ENCODE measurements around the gene LIN28A. TPM values are rescaled to one million over a fixed set of nuclear protein-coding genes. Genes with fewer than 3 reads are reported as not detected.

LIN28A gene
- total and polyA plus RNA-seq, 4 donors, result not detected

DNA sequence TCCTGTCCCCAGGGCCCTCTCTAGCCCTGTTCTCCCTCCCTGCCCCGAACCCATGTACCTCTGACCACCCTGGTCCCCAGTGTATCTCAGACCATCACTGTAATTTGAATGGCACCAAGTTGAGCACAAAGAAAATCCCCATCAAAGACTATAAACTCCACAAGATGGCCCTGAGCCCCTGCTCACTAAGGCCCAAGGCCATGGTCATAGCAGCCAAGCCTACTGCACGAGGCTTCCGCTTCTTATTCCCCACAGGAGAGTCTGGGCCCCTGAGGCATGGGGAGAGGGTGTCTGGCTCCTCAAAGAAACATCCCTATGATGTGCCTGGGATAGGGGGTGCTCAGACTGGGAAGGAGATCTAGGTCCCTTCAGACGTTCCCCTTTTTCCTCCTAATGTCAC lies 42.6 kb upstream of the LIN28A start:
- Histone ChIP-seq H3K27me3 (ENCODE audit: control insufficient read depth in 4 of 4, insufficient read depth in 4 of 4, low read length in 3 of 4) (no peaks in the 10 kb centered on the region), H3K4me1 (ENCODE audit: control insufficient read depth in 4 of 4, insufficient read depth in 4 of 4, low read length in 3 of 4) (no peaks in the 10 kb centered on the region), H3K9ac (ENCODE audit: low read depth in 1 of 2, low read length in 2 of 2) (no peak overlapping the region), H3K27ac (ENCODE audit: low read depth in 1 of 2, low read length in 2 of 2) (no peak overlapping the region), H3K9me3 (ENCODE audit: control insufficient read depth in 4 of 4, low read length in 3 of 4) (no peaks in the 10 kb centered on the region), H3K4me3 (ENCODE audit: low read depth in 1 of 3, low read length in 3 of 3) (no peak overlapping the region), H3K36me3 (ENCODE audit: control insufficient read depth in 4 of 4, insufficient read depth in 3 of 4, low read depth in 1 of 4, low read length in 3 of 4) (no peaks in the 10 kb centered on the region)
- TF ChIP-seq TAF1 (conservative IDR thresholded peaks at IDR 0.05) (no peak), EGR1 (IDR thresholded peaks at IDR 0.05; ENCODE audit: low read depth in 2 of 2) (no peak), YY1 (IDR thresholded peaks at IDR 0.05) (no peak)
- no peak for DNase-seq (ENCODE audit: low spot score)
- 91% methylated on average over 4 of the region's 4 CpGs for WGBS

DNA sequence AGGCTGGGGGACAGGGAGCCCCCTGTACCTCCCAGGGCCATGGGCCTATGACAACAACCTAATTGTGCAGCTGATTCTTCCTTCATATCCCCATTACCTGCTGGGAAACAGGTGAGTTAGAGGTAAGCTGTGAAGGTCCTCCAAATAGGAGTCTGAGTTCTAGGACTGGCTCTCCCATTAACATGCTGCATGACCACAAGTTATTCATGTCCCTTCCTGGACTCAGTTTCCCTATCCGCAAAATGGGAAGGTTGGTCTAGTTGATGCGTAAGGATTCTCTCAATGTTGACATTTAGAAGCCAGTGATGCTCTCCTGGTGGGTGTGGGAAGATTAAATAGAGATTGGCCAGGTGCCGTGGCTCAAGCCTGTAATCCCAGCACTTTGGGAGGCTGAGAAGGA lies 42.1 kb upstream of the LIN28A start:
- Histone ChIP-seq H3K27ac (ENCODE audit: low read depth in 1 of 2, low read length in 2 of 2) (no peak overlapping the region), H3K4me3 (ENCODE audit: low read depth in 1 of 3, low read length in 3 of 3) (no peak overlapping the region), H3K9ac (ENCODE audit: low read depth in 1 of 2, low read length in 2 of 2) (no peak overlapping the region), H3K9me3 (ENCODE audit: control insufficient read depth in 4 of 4, low read length in 3 of 4) (no peaks in the 10 kb centered on the region), H3K27me3 (ENCODE audit: control insufficient read depth in 4 of 4, insufficient read depth in 4 of 4, low read length in 3 of 4) (no peaks in the 10 kb centered on the region), H3K4me1 (ENCODE audit: control insufficient read depth in 4 of 4, insufficient read depth in 4 of 4, low read length in 3 of 4) (no peaks in the 10 kb centered on the region), H3K36me3 (ENCODE audit: control insufficient read depth in 4 of 4, insufficient read depth in 3 of 4, low read depth in 1 of 4, low read length in 3 of 4) (no peaks in the 10 kb centered on the region)
- TF ChIP-seq GABPA (IDR thresholded peaks at IDR 0.05 in 1 of 2, conservative IDR thresholded peaks at IDR 0.05 in 1 of 2) (no peak), JUND (IDR thresholded peaks at IDR 0.05) (no peak), FOXA1 (IDR thresholded peaks at IDR 0.05) (no peak), YY1 (IDR thresholded peaks at IDR 0.05) (no peak), RXRA (IDR thresholded peaks at IDR 0.05) (no peak), EGR1 (IDR thresholded peaks at IDR 0.05; ENCODE audit: low read depth in 2 of 2) (no peak), NR2F2 (IDR thresholded peaks at IDR 0.05) (no peak), HNF4G (IDR thresholded peaks at IDR 0.05) (no peak), RAD21 (IDR thresholded peaks at IDR 0.05) (no peak)
- TF ChIP-seq, protein P1, sequence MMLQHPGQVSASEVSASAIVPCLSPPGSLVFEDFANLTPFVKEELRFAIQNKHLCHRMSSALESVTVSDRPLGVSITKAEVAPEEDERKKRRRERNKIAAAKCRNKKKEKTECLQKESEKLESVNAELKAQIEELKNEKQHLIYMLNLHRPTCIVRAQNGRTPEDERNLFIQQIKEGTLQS (IDR thresholded peaks at IDR 0.05), result no peak
- TF ChIP-seq, protein P2, sequence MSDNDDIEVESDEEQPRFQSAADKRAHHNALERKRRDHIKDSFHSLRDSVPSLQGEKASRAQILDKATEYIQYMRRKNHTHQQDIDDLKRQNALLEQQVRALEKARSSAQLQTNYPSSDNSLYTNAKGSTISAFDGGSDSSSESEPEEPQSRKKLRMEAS (IDR thresholded peaks at IDR 0.05), result no peak
- TF ChIP-seq, protein P3, sequence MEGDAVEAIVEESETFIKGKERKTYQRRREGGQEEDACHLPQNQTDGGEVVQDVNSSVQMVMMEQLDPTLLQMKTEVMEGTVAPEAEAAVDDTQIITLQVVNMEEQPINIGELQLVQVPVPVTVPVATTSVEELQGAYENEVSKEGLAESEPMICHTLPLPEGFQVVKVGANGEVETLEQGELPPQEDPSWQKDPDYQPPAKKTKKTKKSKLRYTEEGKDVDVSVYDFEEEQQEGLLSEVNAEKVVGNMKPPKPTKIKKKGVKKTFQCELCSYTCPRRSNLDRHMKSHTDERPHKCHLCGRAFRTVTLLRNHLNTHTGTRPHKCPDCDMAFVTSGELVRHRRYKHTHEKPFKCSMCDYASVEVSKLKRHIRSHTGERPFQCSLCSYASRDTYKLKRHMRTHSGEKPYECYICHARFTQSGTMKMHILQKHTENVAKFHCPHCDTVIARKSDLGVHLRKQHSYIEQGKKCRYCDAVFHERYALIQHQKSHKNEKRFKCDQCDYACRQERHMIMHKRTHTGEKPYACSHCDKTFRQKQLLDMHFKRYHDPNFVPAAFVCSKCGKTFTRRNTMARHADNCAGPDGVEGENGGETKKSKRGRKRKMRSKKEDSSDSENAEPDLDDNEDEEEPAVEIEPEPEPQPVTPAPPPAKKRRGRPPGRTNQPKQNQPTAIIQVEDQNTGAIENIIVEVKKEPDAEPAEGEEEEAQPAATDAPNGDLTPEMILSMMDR (IDR thresholded peaks at IDR 0.05; ENCODE audit: low read depth, low read length, missing input control), result no peak
- 94% methylated on average over 3 of the region's 3 CpGs for WGBS
- DNase-seq (ENCODE audit: low spot score), result no peak

DNA sequence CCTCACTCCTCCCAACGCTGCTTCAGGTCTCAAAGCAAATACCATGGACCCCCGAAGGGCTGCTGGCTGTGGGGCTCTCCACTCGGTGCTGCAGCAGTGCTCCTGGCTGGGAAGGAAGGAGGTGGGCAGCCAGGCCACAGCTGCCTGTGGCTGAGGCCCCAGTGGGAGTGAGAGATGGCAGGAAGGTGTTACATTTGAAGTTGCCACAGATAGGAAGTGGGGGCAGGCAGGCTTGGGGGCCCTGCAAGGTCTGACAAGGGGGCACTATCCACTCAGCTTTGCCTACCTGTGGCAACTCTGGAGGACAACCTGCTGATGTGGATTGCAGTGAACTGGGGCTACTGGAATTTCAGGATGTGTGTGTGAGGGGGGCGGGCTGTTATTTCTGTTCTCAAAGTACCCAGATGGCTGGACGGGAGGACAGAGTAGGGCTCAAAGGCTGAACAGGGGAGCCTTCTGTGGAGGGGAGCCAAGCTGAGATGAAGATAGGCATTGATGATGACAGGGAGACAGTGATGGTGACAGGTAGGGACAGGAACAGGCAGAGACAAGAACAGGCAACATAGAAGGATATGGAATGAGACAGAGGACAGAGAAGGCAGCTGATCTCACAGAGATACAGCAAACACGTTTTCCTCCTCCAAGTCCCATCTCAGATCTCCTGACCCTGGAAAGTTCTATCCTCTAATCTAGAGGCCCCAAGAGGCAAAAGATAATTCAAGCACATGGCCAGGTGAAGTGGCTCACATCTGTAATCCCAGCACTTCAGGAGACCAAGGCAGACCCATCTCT lies 39.8 kb upstream of the LIN28A start:
- H3K4me1 ChIP-seq (ENCODE audit: control insufficient read depth in 4 of 4, insufficient read depth in 4 of 4, low read length in 3 of 4), result no peaks in the 10 kb centered on the region
- TF ChIP-seq FOXA2 (IDR thresholded peaks at IDR 0.05), result no peak
- TF ChIP-seq, protein P4, sequence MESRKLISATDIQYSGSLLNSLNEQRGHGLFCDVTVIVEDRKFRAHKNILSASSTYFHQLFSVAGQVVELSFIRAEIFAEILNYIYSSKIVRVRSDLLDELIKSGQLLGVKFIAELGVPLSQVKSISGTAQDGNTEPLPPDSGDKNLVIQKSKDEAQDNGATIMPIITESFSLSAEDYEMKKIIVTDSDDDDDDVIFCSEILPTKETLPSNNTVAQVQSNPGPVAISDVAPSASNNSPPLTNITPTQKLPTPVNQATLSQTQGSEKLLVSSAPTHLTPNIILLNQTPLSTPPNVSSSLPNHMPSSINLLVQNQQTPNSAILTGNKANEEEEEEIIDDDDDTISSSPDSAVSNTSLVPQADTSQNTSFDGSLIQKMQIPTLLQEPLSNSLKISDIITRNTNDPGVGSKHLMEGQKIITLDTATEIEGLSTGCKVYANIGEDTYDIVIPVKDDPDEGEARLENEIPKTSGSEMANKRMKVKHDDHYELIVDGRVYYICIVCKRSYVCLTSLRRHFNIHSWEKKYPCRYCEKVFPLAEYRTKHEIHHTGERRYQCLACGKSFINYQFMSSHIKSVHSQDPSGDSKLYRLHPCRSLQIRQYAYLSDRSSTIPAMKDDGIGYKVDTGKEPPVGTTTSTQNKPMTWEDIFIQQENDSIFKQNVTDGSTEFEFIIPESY (IDR thresholded peaks at IDR 0.05), result no peak
- no peak for TF ChIP-seq TAF1 (conservative IDR thresholded peaks at IDR 0.05)
- no peak for TF ChIP-seq JUND (IDR thresholded peaks at IDR 0.05)
- no peaks in the 10 kb centered on the region for H3K27me3 ChIP-seq (ENCODE audit: control insufficient read depth in 4 of 4, insufficient read depth in 4 of 4, low read length in 3 of 4)
- H3K27ac ChIP-seq (ENCODE audit: low read depth in 1 of 2, low read length in 2 of 2), result no peak overlapping the region
- no peaks in the 10 kb centered on the region for H3K36me3 ChIP-seq (ENCODE audit: control insufficient read depth in 4 of 4, insufficient read depth in 3 of 4, low read depth in 1 of 4, low read length in 3 of 4)
- 64% methylated on average over 6 of the region's 6 CpGs for WGBS
- H3K9ac ChIP-seq (ENCODE audit: low read depth in 1 of 2, low read length in 2 of 2), result no peak overlapping the region
- no peak for DNase-seq (ENCODE audit: low spot score)
- no peaks in the 10 kb centered on the region for H3K9me3 ChIP-seq (ENCODE audit: control insufficient read depth in 4 of 4, low read length in 3 of 4)
- H3K4me3 ChIP-seq (ENCODE audit: low read depth in 1 of 3, low read length in 3 of 3), result no peak overlapping the region

All from liver (tissue), 9 donors.